ENCODE results near the gene CEP19.
"Not testable (repeated sequence)": the region's sequence is repeated elsewhere in the genome, so short reads cannot be mapped to it uniquely, and the experiment has no call there.

Gene CEP19

GRCh38 chr3:196736670-196737374 is 24.8 kb upstream of the CEP19 start:
- peaks cover 7% of the 10 kb centered on the region for H3K4me1 ChIP-seq (ENCODE audit: insufficient read depth, low read length)
- H3K36me3 ChIP-seq (ENCODE audit: insufficient read depth, low read length): peaks cover 17% of the 10 kb centered on the region
- peaks cover 6% of the 10 kb centered on the region for H3K9me3 ChIP-seq (ENCODE audit: low read length)
- H3K27me3 ChIP-seq (ENCODE audit: insufficient read depth, low read length): no peaks in the 10 kb centered on the region
- H2AFZ ChIP-seq (ENCODE audit: low read depth, low read length): no peak overlapping the region
- no peak overlapping the region for H3K4me3 ChIP-seq (ENCODE audit: low read length)

GRCh38 chr3:196735751-196736150 is 23.7 kb upstream of the CEP19 start:
- Histone ChIP-seq H3K4me1 (ENCODE audit: insufficient read depth, low read length) (no peaks in the 10 kb centered on the region), H2AFZ (ENCODE audit: low read depth, low read length) (no peak overlapping the region), H3K9me3 (ENCODE audit: low read length) (peaks cover 6% of the 10 kb centered on the region), H3K4me3 (ENCODE audit: low read length) (no peak overlapping the region), H3K27me3 (ENCODE audit: insufficient read depth, low read length) (no peaks in the 10 kb centered on the region), H3K36me3 (ENCODE audit: insufficient read depth, low read length) (peaks cover 21% of the 10 kb centered on the region)

GRCh38 chr3:196726788-196727675 is 15.0 kb upstream of the CEP19 start:
- peaks cover 39% of the 10 kb centered on the region for H3K36me3 ChIP-seq (ENCODE audit: insufficient read depth, low read length)
- no peak overlapping the region for H3K4me3 ChIP-seq (ENCODE audit: low read length)
- no peaks in the 10 kb centered on the region for H3K9me3 ChIP-seq (ENCODE audit: low read length)
- no peaks in the 10 kb centered on the region for H3K27me3 ChIP-seq (ENCODE audit: insufficient read depth, low read length)
- no peak overlapping the region for H2AFZ ChIP-seq (ENCODE audit: low read depth, low read length)
- no peaks in the 10 kb centered on the region for H3K4me1 ChIP-seq (ENCODE audit: insufficient read depth, low read length)

GRCh38 chr3:196721097-196721496 is 9.0 kb upstream of the CEP19 start:
- Histone ChIP-seq H2AFZ (ENCODE audit: low read depth, low read length) (no peak overlapping the region), H3K27me3 (ENCODE audit: insufficient read depth, low read length) (no peaks in the 10 kb centered on the region), H3K4me1 (ENCODE audit: insufficient read depth, low read length) (no peaks in the 10 kb centered on the region), H3K9me3 (ENCODE audit: low read length) (peaks cover 16% of the 10 kb centered on the region), H3K4me3 (ENCODE audit: low read length) (no peak overlapping the region), H3K36me3 (ENCODE audit: insufficient read depth, low read length) (peaks cover 34% of the 10 kb centered on the region)

GRCh38 chr3:196717162-196717561 is 5.1 kb upstream of the CEP19 start:
- H2AFZ ChIP-seq (ENCODE audit: low read depth, low read length); H3K4me1 ChIP-seq (ENCODE audit: insufficient read depth, low read length); H3K4me3 ChIP-seq (ENCODE audit: low read length); H3K27me3 ChIP-seq (ENCODE audit: insufficient read depth, low read length): not testable (repeated sequence)
- Histone ChIP-seq H3K9me3 (ENCODE audit: low read length) (peaks cover 16% of the 10 kb centered on the region), H3K36me3 (ENCODE audit: insufficient read depth, low read length) (peaks cover 19% of the 10 kb centered on the region)

- Histone ChIP-seq H3K4me1 (ENCODE audit: insufficient read depth, low read length) (no peaks in the 10 kb centered on the region), H3K9me3 (ENCODE audit: low read length) (no peaks in the 10 kb centered on the region), H3K36me3 (ENCODE audit: insufficient read depth, low read length) (no peaks in the 10 kb centered on the region), H2AFZ (ENCODE audit: low read depth, low read length) (peak overlapping the region; percentile 64), H3K27me3 (ENCODE audit: insufficient read depth, low read length) (no peaks in the 10 kb centered on the region), H3K4me3 (ENCODE audit: low read length) (peak overlapping the region; percentile 86)
Observed at GRCh38 chr3:196712514-196713413, 714 bp upstream of the CEP19 start.

GRCh38 chr3:196708467-196708866 is 3.6 kb downstream of the CEP19 start:
- Histone ChIP-seq H3K36me3 (ENCODE audit: insufficient read depth, low read length) (no peaks in the 10 kb centered on the region), H3K9me3 (ENCODE audit: low read length) (no peaks in the 10 kb centered on the region), H2AFZ (ENCODE audit: low read depth, low read length) (no peak overlapping the region), H3K4me1 (ENCODE audit: insufficient read depth, low read length) (no peaks in the 10 kb centered on the region), H3K4me3 (ENCODE audit: low read length) (no peak overlapping the region), H3K27me3 (ENCODE audit: insufficient read depth, low read length) (no peaks in the 10 kb centered on the region)

GRCh38 chr3:196707566-196707965 is 4.5 kb downstream of the CEP19 start:
- H3K36me3 ChIP-seq (ENCODE audit: insufficient read depth, low read length): no peaks in the 10 kb centered on the region
- H2AFZ ChIP-seq (ENCODE audit: low read depth, low read length): no peak overlapping the region
- no peaks in the 10 kb centered on the region for H3K27me3 ChIP-seq (ENCODE audit: insufficient read depth, low read length)
- no peaks in the 10 kb centered on the region for H3K9me3 ChIP-seq (ENCODE audit: low read length)
- H3K4me1 ChIP-seq (ENCODE audit: insufficient read depth, low read length): no peaks in the 10 kb centered on the region
- H3K4me3 ChIP-seq (ENCODE audit: low read length): no peak overlapping the region

GRCh38 chr3:196706731-196707130 is 5.3 kb downstream of the CEP19 start:
- no peaks in the 10 kb centered on the region for H3K4me1 ChIP-seq (ENCODE audit: insufficient read depth, low read length)
- no peak overlapping the region for H2AFZ ChIP-seq (ENCODE audit: low read depth, low read length)
- no peaks in the 10 kb centered on the region for H3K27me3 ChIP-seq (ENCODE audit: insufficient read depth, low read length)
- H3K4me3 ChIP-seq (ENCODE audit: low read length): no peak overlapping the region
- no peaks in the 10 kb centered on the region for H3K9me3 ChIP-seq (ENCODE audit: low read length)
- H3K36me3 ChIP-seq (ENCODE audit: insufficient read depth, low read length): no peaks in the 10 kb centered on the region

- H3K27me3 ChIP-seq (ENCODE audit: insufficient read depth, low read length): no peaks in the 10 kb centered on the region
- H3K36me3 ChIP-seq (ENCODE audit: insufficient read depth, low read length): no peaks in the 10 kb centered on the region
- H3K4me1 ChIP-seq (ENCODE audit: insufficient read depth, low read length): no peaks in the 10 kb centered on the region
- no peak overlapping the region for H3K4me3 ChIP-seq (ENCODE audit: low read length)
- no peak overlapping the region for H2AFZ ChIP-seq (ENCODE audit: low read depth, low read length)
- H3K9me3 ChIP-seq (ENCODE audit: low read length): no peaks in the 10 kb centered on the region
Observed at GRCh38 chr3:196706327-196706726, 5.7 kb downstream of the CEP19 start.

- H2AFZ ChIP-seq (ENCODE audit: low read depth, low read length): no peak overlapping the region
- H3K4me3 ChIP-seq (ENCODE audit: low read length): no peak overlapping the region
Observed at GRCh38 chr3:196700801-196701200, 11.2 kb downstream of the CEP19 start.

GRCh38 chr3:196699749-196700148 is 12.3 kb downstream of the CEP19 start:
- H3K9me3 ChIP-seq (ENCODE audit: low read length): no peaks in the 10 kb centered on the region
- no peak overlapping the region for H3K4me3 ChIP-seq (ENCODE audit: low read length)
- H3K27me3 ChIP-seq (ENCODE audit: insufficient read depth, low read length): no peaks in the 10 kb centered on the region

More at GRCh38 chr3:196700801-196701200, 11.2 kb downstream of the CEP19 start:
- H3K36me3 ChIP-seq (ENCODE audit: insufficient read depth, low read length): no peaks in the 10 kb centered on the region
- no peaks in the 10 kb centered on the region for H3K27me3 ChIP-seq (ENCODE audit: insufficient read depth, low read length)
- no peaks in the 10 kb centered on the region for H3K9me3 ChIP-seq (ENCODE audit: low read length)
- H3K4me1 ChIP-seq (ENCODE audit: insufficient read depth, low read length): no peaks in the 10 kb centered on the region

GRCh38 chr3:196697270-196697669 is 14.8 kb downstream of the CEP19 start:
- H3K27me3 ChIP-seq (ENCODE audit: insufficient read depth, low read length): no peaks in the 10 kb centered on the region
- H3K9me3 ChIP-seq (ENCODE audit: low read length): no peaks in the 10 kb centered on the region
- no peaks in the 10 kb centered on the region for H3K4me1 ChIP-seq (ENCODE audit: insufficient read depth, low read length)
- no peak overlapping the region for H3K4me3 ChIP-seq (ENCODE audit: low read length)
- no peak overlapping the region for H2AFZ ChIP-seq (ENCODE audit: low read depth, low read length)
- H3K36me3 ChIP-seq (ENCODE audit: insufficient read depth, low read length): no peaks in the 10 kb centered on the region

More at GRCh38 chr3:196699749-196700148, 12.3 kb downstream of the CEP19 start:
- Histone ChIP-seq H2AFZ (ENCODE audit: low read depth, low read length) (peak overlapping the region; percentile 13), H3K36me3 (ENCODE audit: insufficient read depth, low read length) (no peaks in the 10 kb centered on the region), H3K4me1 (ENCODE audit: insufficient read depth, low read length) (no peaks in the 10 kb centered on the region)

Data from neuron (in vitro differentiated cells).